ENCODE data around the gene PKNOX2.

The PKNOX2 gene

DNA sequence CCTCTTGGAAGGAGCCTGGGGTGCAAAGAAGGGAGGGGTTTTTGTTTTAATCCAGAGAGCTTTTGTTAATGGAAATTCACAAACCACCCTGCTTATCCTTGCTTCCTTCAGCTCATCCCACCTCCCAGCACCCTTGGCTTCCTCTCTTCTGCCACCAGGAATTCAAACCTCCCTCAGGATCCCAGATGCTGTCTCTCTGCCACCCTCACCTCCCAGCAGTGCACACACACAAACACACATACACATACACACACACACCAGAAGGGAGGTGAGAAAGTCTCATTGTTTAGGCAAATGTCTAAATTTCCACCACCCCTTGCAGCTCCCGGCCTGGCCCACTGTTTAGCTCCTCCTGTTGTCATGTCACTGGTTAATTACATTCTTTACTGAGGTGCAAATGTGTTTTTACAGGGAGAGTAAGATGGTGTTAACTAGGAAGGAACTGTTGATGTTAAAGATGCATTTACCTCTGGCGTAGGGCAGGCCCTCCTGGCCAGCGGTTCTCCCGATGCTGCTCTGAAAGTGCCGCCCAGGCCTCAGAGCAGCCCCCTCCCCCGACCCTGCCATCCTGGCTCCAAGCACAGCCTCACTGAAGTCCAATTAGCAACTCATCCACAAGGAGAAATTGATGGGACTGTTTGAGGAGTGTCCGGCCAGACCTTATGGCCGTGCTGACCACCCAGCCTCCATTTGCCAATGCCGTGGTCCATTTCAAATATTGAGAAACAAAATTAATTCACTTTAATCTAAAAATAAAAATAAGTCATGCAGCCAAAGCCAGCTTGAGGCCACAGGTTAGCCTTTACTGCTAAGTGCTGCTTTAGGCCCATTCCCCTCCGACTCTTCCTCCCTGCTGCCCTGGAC lies 166.1 kb downstream of the PKNOX2 start:
- in situ Hi-C loops (cut with HindIII; ENCODE audit: low sequenced_read_pairs), result no loop called here

DNA sequence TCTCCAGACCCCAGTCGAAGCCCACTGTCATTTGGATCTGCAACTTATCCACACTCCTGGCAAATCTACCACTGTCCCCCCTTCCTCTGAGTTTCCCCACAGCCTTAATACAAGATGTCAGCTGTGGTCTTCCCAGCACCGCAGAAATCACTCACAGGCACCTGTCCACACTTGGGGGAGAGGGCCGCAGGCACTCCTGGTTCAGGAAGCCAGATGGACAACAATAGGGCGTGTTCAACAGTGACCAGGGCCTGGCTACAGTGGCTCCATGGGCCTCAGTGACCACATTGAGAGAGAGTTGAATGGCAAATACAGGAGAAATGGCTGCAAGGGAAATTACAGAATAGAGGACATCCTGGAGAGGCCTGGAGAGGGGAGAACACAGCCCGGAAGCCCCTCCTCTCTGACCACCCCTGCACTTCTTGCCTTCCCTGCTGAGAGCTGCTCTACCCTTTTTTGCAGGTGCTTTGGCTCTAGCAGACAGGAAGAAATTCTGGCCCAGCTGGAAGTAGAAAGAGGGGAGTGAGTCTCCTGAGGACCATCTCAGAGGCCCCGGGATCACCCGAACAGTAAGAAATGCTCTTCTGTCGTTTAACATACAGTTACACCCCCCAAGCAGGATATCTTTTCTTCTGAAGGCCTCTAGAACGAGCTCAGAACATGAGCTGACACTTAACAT lies 166.9 kb downstream of the PKNOX2 start:
- in situ Hi-C loops (cut with HindIII; ENCODE audit: low sequenced_read_pairs), result no loop called here

DNA sequence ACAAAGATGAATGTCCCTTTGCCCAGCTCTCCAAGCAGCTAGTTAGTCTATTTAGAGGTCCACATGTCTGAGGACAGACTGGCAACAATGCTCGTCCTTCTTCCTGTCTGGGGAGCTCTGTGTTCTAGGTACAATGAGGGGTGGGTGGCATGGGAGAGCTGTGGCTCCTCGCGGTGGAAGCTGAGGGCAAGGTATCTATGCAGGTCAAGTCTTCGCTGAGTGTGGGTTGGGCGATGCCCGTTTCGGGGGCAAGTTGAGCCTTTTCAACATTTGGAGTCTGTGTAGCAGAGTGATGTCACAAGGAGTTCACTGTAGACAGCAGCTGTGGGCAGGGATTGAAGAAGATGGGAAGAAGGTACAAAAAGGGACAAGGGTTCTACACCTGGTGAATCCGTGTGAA lies 168.3 kb downstream of the PKNOX2 start:
- in situ Hi-C loops (cut with HindIII; ENCODE audit: low sequenced_read_pairs), result no loop called here

- in situ Hi-C loops (cut with HindIII; ENCODE audit: low sequenced_read_pairs), result no loop called here
Measured at GRCh38 chr11:125333354-125334073, 169.0 kb downstream of the PKNOX2 start.

GRCh38 chr11:125335106-125335505 lies 170.6 kb downstream of the PKNOX2 start:
- in situ Hi-C loops (cut with HindIII; ENCODE audit: low sequenced_read_pairs), result no loop called here

DNA sequence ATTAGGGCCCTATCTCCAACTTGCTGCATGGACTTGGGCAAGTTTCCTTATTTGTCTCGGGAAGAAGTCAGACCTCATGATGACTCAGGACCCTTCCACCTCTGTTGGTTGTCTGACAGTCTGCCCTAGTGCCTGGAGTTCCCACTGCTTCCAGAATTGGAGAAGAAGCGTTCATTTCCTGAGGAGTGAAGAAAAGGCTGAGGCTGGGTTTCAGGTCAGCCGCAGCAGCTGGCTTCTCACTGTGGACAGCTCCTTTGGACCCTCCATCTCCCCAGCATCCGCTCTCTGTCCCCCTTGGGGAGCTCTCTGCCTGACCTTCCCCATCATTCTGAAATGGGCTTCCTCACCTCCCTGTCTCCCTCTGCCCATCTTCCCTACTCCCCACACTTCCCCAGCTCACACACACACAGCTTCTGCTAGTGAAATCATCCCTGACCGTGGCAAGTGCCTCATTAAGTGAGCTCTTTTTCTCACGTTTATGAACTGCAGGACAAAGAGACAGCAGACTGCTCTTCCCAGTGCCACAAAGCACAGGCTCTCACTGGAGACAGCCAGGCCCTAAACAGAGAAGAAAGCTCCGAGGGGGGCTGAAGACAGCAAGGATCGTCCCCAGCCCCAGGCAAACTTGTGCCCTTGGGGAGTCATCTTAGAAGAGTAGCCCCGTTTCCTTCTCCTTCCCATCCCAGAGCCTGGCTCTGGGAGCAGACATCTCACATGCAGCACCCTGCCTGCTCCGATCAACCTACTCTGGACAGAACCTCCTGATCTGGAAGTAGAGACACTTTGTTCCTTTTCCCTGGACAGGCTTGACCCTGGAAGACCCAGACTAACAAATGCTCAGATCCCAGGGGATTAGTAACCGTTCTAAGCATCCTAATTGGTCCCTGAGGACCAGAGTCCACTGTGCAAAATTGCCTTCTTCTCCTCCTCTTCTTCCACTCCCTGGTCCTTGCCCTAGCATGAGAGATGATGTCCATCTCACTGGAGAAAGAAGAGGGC lies 173.6 kb downstream of the PKNOX2 start:
- in situ Hi-C loops (cut with HindIII; ENCODE audit: low sequenced_read_pairs), result no loop called here

GRCh38 chr11:125338886-125339811 lies 174.6 kb downstream of the PKNOX2 start:
- in situ Hi-C loops (cut with HindIII; ENCODE audit: low sequenced_read_pairs), result no loop called here

DNA sequence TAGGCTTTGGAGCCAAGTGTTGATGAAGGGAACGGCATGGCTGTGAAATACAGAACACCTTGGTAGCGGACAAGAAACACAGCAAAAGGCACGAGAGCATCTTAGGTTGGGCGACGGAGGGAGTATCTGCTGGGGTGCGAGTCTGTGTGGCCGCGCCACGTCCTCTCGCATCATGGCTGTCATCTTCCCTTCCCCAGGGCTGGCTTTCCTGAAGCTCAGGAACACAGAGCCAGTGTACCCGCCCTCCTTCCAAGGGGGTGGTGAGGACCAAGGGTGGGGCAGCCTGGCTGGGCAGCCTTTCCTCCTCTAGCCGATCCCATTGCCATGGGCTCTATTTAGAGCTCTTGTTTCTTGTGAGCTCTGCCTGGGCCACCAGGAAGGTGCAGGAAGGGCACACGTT lies 177.1 kb downstream of the PKNOX2 start:
- in situ Hi-C loops (cut with HindIII; ENCODE audit: low sequenced_read_pairs), result no loop called here

- in situ Hi-C loops (cut with HindIII; ENCODE audit: low sequenced_read_pairs), result no loop called here
Measured at GRCh38 chr11:125342281-125342930, 177.9 kb downstream of the PKNOX2 start.

- in situ Hi-C loops (cut with HindIII; ENCODE audit: low sequenced_read_pairs), result no loop called here
Measured at GRCh38 chr11:125343086-125343717, 178.7 kb downstream of the PKNOX2 start.

- in situ Hi-C loops (cut with HindIII; ENCODE audit: low sequenced_read_pairs), result no loop called here
Measured at GRCh38 chr11:125343718-125344131, 179.2 kb downstream of the PKNOX2 start.

- in situ Hi-C loops (cut with HindIII; ENCODE audit: low sequenced_read_pairs), result no loop called here
Measured at GRCh38 chr11:125344846-125345420, 180.4 kb downstream of the PKNOX2 start.

GRCh38 chr11:125345421-125346178 lies 181.0 kb downstream of the PKNOX2 start:
- in situ Hi-C loops (cut with HindIII; ENCODE audit: low sequenced_read_pairs), result no loop called here

GRCh38 chr11:125346179-125346530 lies 181.6 kb downstream of the PKNOX2 start:
- in situ Hi-C loops (cut with HindIII; ENCODE audit: low sequenced_read_pairs), result no loop called here

DNA sequence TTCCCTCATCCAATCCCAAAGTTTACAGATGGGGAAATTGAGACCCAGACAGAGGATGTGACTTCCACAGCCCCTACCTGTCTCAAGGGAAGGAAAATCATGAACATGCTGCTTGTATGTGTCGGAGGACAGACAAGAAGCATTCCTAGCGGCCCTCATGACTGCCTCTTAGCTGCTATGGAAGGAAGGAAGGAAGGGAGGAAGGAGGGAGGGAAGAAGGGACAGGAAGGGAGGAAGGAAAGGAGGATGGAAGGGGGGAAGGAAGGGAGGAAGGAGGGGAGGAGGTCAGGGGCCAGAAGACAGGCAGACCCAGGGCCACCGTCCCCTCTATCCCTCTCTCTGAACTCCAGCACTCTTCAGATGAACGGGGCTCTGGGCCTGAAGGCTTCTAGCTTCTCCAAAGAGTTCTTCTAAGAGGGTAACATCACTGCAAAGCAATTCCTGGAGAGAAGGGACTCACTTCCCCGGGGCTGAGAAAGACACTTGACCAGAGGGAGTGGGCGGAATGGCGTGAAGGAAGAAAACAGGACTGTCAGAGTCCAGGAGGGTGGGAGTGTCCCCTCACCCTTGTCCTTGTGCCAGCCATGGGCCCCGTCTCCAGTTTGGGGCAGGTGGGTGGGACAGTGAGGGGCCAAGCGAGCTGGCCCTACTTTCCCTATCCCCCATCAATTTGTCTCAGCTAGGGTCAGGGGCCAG lies 182.2 kb downstream of the PKNOX2 start:
- in situ Hi-C loops (cut with HindIII; ENCODE audit: low sequenced_read_pairs), result no loop called here

DNA sequence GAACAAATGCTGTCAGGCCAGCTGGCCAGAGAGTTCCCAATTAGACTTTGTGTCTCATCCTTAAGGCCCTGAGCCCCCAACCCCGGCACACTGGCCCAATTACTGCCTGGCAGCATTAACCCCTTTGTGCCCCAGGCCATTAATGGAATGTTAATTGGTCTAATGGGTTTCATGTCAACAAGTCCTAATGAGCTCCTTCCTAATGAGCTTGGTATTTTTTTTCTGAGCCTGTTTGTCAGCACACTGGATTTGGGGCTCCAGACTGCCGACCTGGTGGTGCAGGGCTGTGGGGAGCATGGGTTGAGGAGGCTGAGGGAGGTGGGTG lies 182.7 kb downstream of the PKNOX2 start:
- in situ Hi-C loops (cut with HindIII; ENCODE audit: low sequenced_read_pairs), result no loop called here

GRCh38 chr11:125348141-125348651 lies 183.6 kb downstream of the PKNOX2 start:
- in situ Hi-C loops (cut with HindIII; ENCODE audit: low sequenced_read_pairs), result no loop called here
